Fibroblast of lung (primary cell): ENCODE data around the gene KCNK5.

ENCODE experiments used
- EZH2 ChIP-seq: IDR thresholded peaks from 2 replicates; pipeline ENCODE4 v1.5.1; 2012; ENCODE audit warnings: low read length, control low read depth, mild to moderate bottlenecking; ENCODE audit errors: missing control alignments
- TF ChIP-seq, protein P1 (sequence below), 2 donors: IDR thresholded peaks in 1 of 2; conservative IDR thresholded peaks in 1 of 2; 1 replicate in 1 of 2; 2 replicates in 1 of 2; pipeline ENCODE4 v1.5.1; 2011 to 2012; ENCODE audit warnings: low read length in 2 of 2, control low read depth in 1 of 2, inconsistent platforms in 1 of 2, low read depth in 1 of 2, mild to moderate bottlenecking in 1 of 2

DNA sequence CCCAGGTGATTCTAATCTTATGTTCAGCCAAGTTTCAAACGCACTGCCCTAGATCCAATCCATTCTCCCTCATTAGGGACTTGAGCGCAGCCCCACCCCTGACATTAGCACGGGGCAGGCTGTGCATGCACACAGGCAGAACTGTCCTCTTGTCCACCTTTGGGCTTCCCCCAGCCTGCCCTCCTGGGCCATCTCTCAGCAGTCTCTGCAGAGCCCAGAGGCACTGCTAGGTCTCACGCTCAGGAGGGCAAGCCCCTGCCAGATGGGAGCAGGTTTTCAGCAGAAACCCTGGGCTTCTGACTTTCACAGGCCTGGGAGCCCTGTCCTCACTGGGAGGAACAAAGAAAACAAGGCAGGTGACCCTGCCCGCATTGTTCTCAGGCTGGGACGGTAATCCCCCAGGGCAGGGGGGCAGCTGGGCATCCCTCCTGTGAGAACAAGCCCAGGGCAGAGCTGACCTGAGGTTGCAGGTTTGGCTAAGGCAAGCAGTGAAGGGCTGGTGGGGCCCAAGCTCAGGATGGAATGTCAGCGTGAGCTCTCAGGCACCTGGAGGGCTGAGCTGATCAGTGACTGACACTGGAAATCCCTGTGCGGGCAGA is 24.5 kb downstream of the KCNK5 start:
- TF ChIP-seq, protein P1, sequence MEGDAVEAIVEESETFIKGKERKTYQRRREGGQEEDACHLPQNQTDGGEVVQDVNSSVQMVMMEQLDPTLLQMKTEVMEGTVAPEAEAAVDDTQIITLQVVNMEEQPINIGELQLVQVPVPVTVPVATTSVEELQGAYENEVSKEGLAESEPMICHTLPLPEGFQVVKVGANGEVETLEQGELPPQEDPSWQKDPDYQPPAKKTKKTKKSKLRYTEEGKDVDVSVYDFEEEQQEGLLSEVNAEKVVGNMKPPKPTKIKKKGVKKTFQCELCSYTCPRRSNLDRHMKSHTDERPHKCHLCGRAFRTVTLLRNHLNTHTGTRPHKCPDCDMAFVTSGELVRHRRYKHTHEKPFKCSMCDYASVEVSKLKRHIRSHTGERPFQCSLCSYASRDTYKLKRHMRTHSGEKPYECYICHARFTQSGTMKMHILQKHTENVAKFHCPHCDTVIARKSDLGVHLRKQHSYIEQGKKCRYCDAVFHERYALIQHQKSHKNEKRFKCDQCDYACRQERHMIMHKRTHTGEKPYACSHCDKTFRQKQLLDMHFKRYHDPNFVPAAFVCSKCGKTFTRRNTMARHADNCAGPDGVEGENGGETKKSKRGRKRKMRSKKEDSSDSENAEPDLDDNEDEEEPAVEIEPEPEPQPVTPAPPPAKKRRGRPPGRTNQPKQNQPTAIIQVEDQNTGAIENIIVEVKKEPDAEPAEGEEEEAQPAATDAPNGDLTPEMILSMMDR (conservative IDR thresholded peaks at IDR 0.05 in 1 of 2, IDR thresholded peaks at IDR 0.05 in 1 of 2; ENCODE audit: low read depth in 1 of 2, low read length in 2 of 2) = no peak
- TF ChIP-seq EZH2 = no peak
